GM23338 (cell line): ENCODE results near the gene PRMT9. TPM values are rescaled to one million over a fixed set of nuclear protein-coding genes. Genes with fewer than 3 reads are reported as not detected.

Experiments
- ATAC-seq: fragments of 200-7000 bp; cut with Tn5 transposase; 3 replicates; pipeline ENCODE4 v1.9.1; 2020
- DNase-seq: peaks from one replicate; pipeline ENCODE4 v3.0.0-alpha.2; 2015; ENCODE audit warnings: low spot score
- H2AFZ ChIP-seq: fragments of 200-600 bp; sonication (generic); 2 replicates; pipeline ENCODE4 v1.8.0; 2016; ENCODE audit warnings: antibody characterized with exemption, mild to moderate bottlenecking, moderate library complexity
- H3F3A ChIP-seq: fragments of 200-600 bp; sonication (generic); replicated peaks from 2 replicates; pipeline ENCODE4 v1.8.0; 2017; ENCODE audit warnings: antibody characterized with exemption, mixed run types, low read depth
- H3K27ac ChIP-seq: fragments of 200-600 bp; sonication (generic); 2 replicates; pipeline ENCODE4 v1.6.1; 2016; ENCODE audit warnings: low read depth
- H3K27me3 ChIP-seq: fragments of 200-600 bp; sonication (generic); 2 replicates; pipeline ENCODE4 v1.8.0; 2016; ENCODE audit warnings: mild to moderate bottlenecking, mixed run types, moderate library complexity; ENCODE audit not compliant: insufficient read depth
- H3K36me3 ChIP-seq: fragments of 200-600 bp; sonication (generic); 2 replicates; pipeline ENCODE4 v1.8.0; 2016; ENCODE audit warnings: mild to moderate bottlenecking; ENCODE audit not compliant: insufficient read depth
- H3K4me1 ChIP-seq: fragments of 200-600 bp; sonication (generic); 2 replicates; pipeline ENCODE4 v1.8.0; 2016; ENCODE audit warnings: mild to moderate bottlenecking, moderate library complexity; ENCODE audit not compliant: insufficient read depth
- H3K4me2 ChIP-seq: fragments of 200-600 bp; sonication (generic); 2 replicates; pipeline ENCODE4 v1.7.1; 2017; ENCODE audit warnings: mixed run types
- H3K4me3 ChIP-seq: fragments of 200-600 bp; sonication (generic); 2 replicates; pipeline ENCODE4 v1.6.1; 2016; ENCODE audit warnings: mixed run types
- H3K79me2 ChIP-seq: fragments of 200-600 bp; sonication (generic); replicated peaks from 2 replicates; pipeline ENCODE4 v1.8.0; 2017; ENCODE audit warnings: mild to moderate bottlenecking; ENCODE audit not compliant: insufficient read depth
- H3K9me2 ChIP-seq: fragments of 200-600 bp; sonication (generic); 2 replicates; pipeline ENCODE4 v1.8.0; 2017; ENCODE audit not compliant: insufficient read depth
- H4K20me1 ChIP-seq: fragments of 200-600 bp; sonication (generic); replicated peaks from 2 replicates; pipeline ENCODE4 v1.8.0; 2017; ENCODE audit warnings: mild to moderate bottlenecking; ENCODE audit not compliant: insufficient read depth
- H3K27ac Mint-ChIP-seq: 2 replicates; pipeline ENCODE4 v1.8.0; 2020; ENCODE audit warnings: inconsistent platforms, mild to moderate bottlenecking, moderate library complexity, mixed read lengths
- H3K27me3 Mint-ChIP-seq: 3 replicates; pipeline ENCODE4 v1.8.0; 2022; ENCODE audit warnings: low read depth, mild to moderate bottlenecking, moderate library complexity, mixed read lengths, inconsistent platforms; ENCODE audit not compliant: insufficient read depth, poor library complexity
- H3K36me3 Mint-ChIP-seq: 3 replicates; pipeline ENCODE4 v1.8.0; 2021; ENCODE audit warnings: low read depth, mild to moderate bottlenecking, inconsistent platforms, moderate library complexity, mixed read lengths
- H3K4me1 Mint-ChIP-seq: 3 replicates; pipeline ENCODE4 v1.8.0; 2020; ENCODE audit warnings: mild to moderate bottlenecking, inconsistent platforms, mixed read lengths
- H3K4me3 Mint-ChIP-seq: 3 replicates; pipeline ENCODE4 v1.8.0; 2021; ENCODE audit warnings: moderate library complexity, mild to moderate bottlenecking, inconsistent platforms, mixed read lengths
- H3K9me3 Mint-ChIP-seq: 3 replicates; pipeline ENCODE4 v1.8.0; 2020; ENCODE audit warnings: moderate library complexity, mild to moderate bottlenecking, inconsistent platforms, mixed read lengths
- EZH2 ChIP-seq: fragments of 200-600 bp; sonication (generic); IDR thresholded peaks from one replicate; pipeline ENCODE4 v1.8.0; 2017; ENCODE audit warnings: antibody characterized with exemption, mild to moderate bottlenecking, low read depth; ENCODE audit not compliant: unreplicated experiment
- JUNB ChIP-seq: IDR thresholded peaks from one replicate; pipeline ENCODE4 v1.6.1; 2016; ENCODE audit warnings: antibody characterized with exemption; ENCODE audit not compliant: unreplicated experiment
- NANOG ChIP-seq: IDR thresholded peaks from 2 replicates; pipeline ENCODE4 v1.6.1; 2016; ENCODE audit warnings: antibody characterized with exemption, borderline replicate concordance
- POLR2AphosphoS5 ChIP-seq: IDR thresholded peaks from 2 replicates; pipeline ENCODE4 v1.6.1; 2016; ENCODE audit warnings: antibody characterized with exemption, low read depth
- STAT1 ChIP-seq: IDR thresholded peaks from one replicate; pipeline ENCODE4 v1.6.1; 2016; ENCODE audit warnings: antibody characterized with exemption; ENCODE audit not compliant: unreplicated experiment
- ZNF114 ChIP-seq: fragments of 250-450 bp; sonication (Bioruptor Pico); IDR thresholded peaks from 2 replicates; pipeline ENCODE4 v1.5.0; 2020; ENCODE audit warnings: mild to moderate bottlenecking, moderate library complexity
- ZNF331 ChIP-seq: fragments of 250-450 bp; sonication (Bioruptor Pico); IDR thresholded peaks from 2 replicates; pipeline ENCODE4 v1.5.0; 2020; ENCODE audit warnings: low read depth, mild to moderate bottlenecking, moderate library complexity
- ZNF462 ChIP-seq: fragments of 250-450 bp; sonication (Bioruptor Pico); IDR thresholded peaks from 2 replicates; pipeline ENCODE4 v1.5.0; 2020; ENCODE audit warnings: mild to moderate bottlenecking, moderate library complexity
- polyA plus RNA-seq: library from polyadenylated mRNA; unstranded; fragments of >200 nt; fragmentation: Nextera tagmentation; extraction: Ambion mirVana; gene quantifications from 2 replicates; pipeline ENCODE4 v1.2.1, GENCODE V29; 2016
- total RNA-seq: library from RNA; depleted of rRNA; stranded (reverse); fragments of >200 nt; shearing (Covaris generic); gene quantifications from 2 replicates; pipeline ENCODE4 v1.2.3, GENCODE V29; 2014

The PRMT9 gene
- total and polyA plus RNA-seq, 2 experiments from 2014 or later, result 7.6 to 11.2 TPM

- Histone ChIP-seq H3K27me3 (no peaks in the 10 kb centered on the region), H3K9me2 (no peaks in the 10 kb centered on the region), H4K20me1 (no peaks in the 10 kb centered on the region), H2AFZ (no peak overlapping the region), H3K4me3 (no peak overlapping the region), H3K27ac (no peak overlapping the region), H3K4me2 (no peak overlapping the region), H3K4me1 (peaks cover 28% of the 10 kb centered on the region), H3K79me2 (no peaks in the 10 kb centered on the region), H3K36me3 (peaks cover 12% of the 10 kb centered on the region; the same call in 1 of the 2 replicates), H3F3A (no peaks in the 10 kb centered on the region)
- Mint-ChIP-seq H3K27ac (no peak overlapping the region), H3K9me3 (no peaks in the 10 kb centered on the region), H3K4me3 (no peak overlapping the region), H3K27me3 (no peaks in the 10 kb centered on the region), H3K4me1 (peaks cover 23% of the 10 kb centered on the region; the same call in 2 of the 3 replicates), H3K36me3 (peaks cover 55% of the 10 kb centered on the region)
- DNase-seq (no peak), ATAC-seq (no peak)
- no peak for TF ChIP-seq ZNF114
- TF ChIP-seq JUNB, result no peak
- no peak for TF ChIP-seq NANOG
- TF ChIP-seq POLR2AphosphoS5, result no peak
These were observed 48.6 kb downstream of the PRMT9 start for GRCh38 chr4:147635348-147635747.

GRCh38 chr4:147633643-147634042 is 50.3 kb downstream of the PRMT9 start:
- Mint-ChIP-seq H3K9me3 (no peaks in the 10 kb centered on the region), H3K4me1 (peaks cover 20% of the 10 kb centered on the region; the same call in 2 of the 3 replicates), H3K4me3 (no peak overlapping the region), H3K36me3 (peaks cover 61% of the 10 kb centered on the region), H3K27ac (no peak overlapping the region), H3K27me3 (no peaks in the 10 kb centered on the region)
- Histone ChIP-seq H3K27me3 (no peaks in the 10 kb centered on the region), H3K9me2 (no peaks in the 10 kb centered on the region), H3K4me2 (no peak overlapping the region), H3K4me3 (no peak overlapping the region), H2AFZ (no peak overlapping the region), H3K79me2 (no peaks in the 10 kb centered on the region; the same call in 1 of the 2 replicates), H4K20me1 (no peaks in the 10 kb centered on the region), H3K4me1 (peaks cover 20% of the 10 kb centered on the region), H3K27ac (no peak overlapping the region), H3K36me3 (peaks cover 12% of the 10 kb centered on the region; the same call in 1 of the 2 replicates), H3F3A (no peaks in the 10 kb centered on the region)
- no peak for TF ChIP-seq JUNB
- no peak for TF ChIP-seq ZNF331
- TF ChIP-seq EZH2, result no peak
- no peak for TF ChIP-seq STAT1
- TF ChIP-seq ZNF462 (CRISPR knock-in tag), result no peak
- TF ChIP-seq NANOG, result no peak
- no peak for DNase-seq
- ATAC-seq, result no peak
